GM12801 (cell line): ENCODE results near the gene NASP.

Experiments used
- CTCF ChIP-seq: IDR thresholded peaks from one replicate; pipeline ENCODE4 v1.5.1; 2011; ENCODE audit warnings: control low read depth; ENCODE audit not compliant: insufficient read length; ENCODE audit errors: extremely low read depth

Gene NASP

GRCh38 chr1:45643978-45644377 is 60.1 kb downstream of the NASP start:
- TF ChIP-seq CTCF = no peak

- TF ChIP-seq CTCF = no peak
Measured at GRCh38 chr1:45644661-45645060, 60.8 kb downstream of the NASP start.

- no peak for TF ChIP-seq CTCF
Measured at GRCh38 chr1:45647248-45648021, 63.6 kb downstream of the NASP start.

GRCh38 chr1:45654540-45655280 is 70.9 kb downstream of the NASP start:
- TF ChIP-seq CTCF = no peak

- TF ChIP-seq CTCF = no peak
Measured at GRCh38 chr1:45656573-45657226, 72.9 kb downstream of the NASP start.

- no peak for TF ChIP-seq CTCF
Measured at GRCh38 chr1:45658171-45658570, 74.3 kb downstream of the NASP start.

GRCh38 chr1:45659222-45659621 is 75.4 kb downstream of the NASP start:
- no peak for TF ChIP-seq CTCF
